SKM-1 (cell line): ENCODE results near the gene ERVH48-1.
"Not testable (repeated sequence)": the region's sequence is repeated elsewhere in the genome, so short reads cannot be mapped to it uniquely, and the experiment has no call there.

ENCODE experiments used
- DNase-seq: peaks from one replicate; lab custom pipeline; 2025; ENCODE audit not compliant: unreplicated experiment; lab: John Stamatoyannopoulos, UW

Gene ERVH48-1

DNA sequence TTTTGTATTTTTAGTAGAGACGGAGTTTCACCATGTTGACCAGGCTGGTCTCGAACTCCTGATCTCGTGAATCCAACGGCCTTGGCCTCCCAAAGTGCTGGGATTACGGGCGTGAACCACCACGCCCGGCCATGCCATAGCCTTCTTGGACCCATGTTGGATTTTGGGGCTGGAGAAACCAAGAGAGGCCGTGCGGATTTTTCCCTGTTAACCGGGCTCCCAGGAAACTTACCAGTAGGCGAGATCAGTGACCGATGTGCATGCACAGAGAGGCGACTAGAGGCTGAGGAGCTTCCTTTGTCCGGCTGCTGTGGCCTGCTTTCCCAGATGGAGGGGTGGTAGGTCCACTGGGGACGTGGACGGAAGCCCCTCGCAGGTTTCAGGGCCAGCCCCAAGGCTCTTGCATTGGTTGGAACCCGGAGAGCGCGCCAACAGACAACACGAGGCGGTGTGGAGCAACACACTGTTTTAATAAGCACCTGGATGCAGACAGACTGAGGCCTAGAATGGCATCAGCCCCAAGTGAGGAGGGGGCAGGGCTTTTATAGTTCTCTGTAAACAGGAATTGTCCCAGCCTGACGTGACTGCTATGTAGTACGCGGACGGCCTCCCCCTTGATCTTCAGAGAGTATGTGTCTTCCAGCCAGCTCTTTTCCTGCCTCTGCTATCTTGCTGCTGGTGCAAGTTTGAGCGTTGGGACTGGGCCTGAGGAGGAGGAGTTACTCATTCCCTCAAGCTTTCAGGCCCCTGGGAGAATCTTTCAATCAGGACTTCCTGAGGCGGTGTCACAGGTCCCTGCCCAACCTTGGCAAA, at the start of gene ERVH48-1:
ERVH48-1 (minus strand) TSS at position 517 of the 813 bp plus-strand sequence. CDS start 6,624 bp downstream, outside the sequence.
- no peak for DNase-seq

DNA sequence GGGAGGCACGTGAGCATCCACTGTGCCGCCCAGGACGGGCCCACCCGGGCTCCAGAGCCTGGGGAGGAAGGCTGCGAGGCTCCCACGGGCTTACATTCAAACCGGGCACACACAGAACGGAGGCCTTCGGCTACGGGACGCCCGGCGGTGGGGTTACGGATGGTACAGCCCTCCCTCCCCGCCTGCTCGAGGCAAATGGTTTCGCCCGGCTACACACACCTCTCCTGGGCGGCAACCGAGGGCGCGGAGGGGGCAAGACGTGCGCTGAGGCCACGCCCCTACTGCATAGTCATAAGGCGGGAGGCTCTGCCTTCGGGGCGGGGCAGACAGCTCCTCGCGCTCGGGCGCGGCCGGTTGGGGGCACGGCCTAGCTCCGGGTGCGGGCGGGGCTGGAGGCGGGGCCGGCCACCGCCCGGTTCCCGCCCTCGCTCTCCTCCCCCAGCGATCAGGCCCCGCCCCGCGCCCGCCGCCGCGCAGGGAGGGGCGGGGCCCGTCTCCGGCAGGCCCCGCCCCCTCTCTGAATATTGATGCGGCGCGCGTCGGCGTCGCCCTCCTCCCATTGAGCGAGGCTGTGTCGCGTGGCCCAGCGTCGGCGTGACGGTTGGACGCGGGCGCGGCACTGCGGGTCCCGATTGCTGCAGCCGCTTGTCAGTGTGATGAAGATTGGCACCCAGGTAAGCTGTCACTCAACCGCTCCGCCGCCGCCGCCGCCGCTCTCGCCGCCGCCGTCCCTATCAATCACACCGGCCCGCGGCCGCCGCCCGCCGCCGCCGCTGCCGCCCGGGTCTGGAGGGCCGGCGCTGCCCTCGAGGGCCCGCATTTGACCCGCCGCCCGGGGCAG, 48.8 kb upstream of the ERVH48-1 start, which contains the start of gene PKNOX1:
PKNOX1 (plus strand) TSS at position 572 of the 841 bp plus-strand sequence. CDS start 29,820 bp downstream, outside the sequence.
- DNase-seq = peak; percentile 95

DNA sequence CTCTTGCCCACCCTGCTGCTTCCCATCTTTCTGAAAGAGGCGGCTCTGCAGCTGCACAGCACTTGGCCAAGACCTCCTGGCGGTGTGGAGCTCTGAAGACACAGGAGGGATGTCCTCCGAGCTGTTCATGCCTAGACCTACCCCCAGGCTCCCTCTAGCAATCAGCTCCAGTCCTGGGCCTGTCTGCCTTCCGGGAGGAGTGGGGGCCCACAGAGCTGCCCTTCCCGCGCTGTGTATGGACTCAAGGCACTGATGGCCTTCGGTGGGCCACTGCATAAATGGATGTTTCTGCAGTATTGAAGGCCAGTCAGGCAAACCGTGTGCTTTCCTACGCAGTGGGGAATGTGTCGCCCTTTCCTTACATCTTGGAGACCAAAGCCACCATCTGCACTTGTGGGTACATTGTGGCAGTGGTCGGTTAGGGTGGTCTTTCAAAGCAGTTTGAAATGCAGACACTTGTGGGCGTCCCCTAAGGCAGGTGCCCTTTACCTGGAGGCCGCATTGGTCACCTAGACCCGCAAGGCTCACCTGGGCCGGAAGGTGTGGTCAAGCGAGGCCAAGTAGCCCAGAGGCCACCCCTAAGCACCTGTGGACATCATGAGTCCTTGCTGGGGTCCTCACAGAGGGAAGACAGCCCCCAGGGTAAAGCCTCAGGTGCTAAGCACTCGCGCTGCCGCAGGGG, 48.0 kb upstream of the ERVH48-1 start:
- no peak for DNase-seq

DNA sequence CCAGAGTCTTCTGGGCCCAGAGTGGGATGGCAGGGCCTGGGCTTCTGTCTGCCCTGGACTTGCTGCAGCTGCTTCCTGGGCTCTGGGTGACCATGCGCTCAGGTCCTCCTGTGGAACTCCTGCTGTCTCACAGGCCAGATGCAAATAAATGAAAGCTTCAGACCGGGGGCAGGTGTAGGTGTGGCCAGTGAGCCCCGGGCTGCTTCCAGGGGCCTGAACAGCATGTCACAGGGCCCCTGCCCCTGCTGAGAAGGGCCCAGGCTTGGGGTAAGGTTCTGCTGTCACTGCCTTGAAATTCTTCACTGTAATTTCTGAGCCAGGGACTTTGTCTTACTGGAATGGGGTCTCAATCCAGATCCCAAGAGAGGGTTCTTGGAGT, 46.5 kb upstream of the ERVH48-1 start:
- no peak for DNase-seq

DNA sequence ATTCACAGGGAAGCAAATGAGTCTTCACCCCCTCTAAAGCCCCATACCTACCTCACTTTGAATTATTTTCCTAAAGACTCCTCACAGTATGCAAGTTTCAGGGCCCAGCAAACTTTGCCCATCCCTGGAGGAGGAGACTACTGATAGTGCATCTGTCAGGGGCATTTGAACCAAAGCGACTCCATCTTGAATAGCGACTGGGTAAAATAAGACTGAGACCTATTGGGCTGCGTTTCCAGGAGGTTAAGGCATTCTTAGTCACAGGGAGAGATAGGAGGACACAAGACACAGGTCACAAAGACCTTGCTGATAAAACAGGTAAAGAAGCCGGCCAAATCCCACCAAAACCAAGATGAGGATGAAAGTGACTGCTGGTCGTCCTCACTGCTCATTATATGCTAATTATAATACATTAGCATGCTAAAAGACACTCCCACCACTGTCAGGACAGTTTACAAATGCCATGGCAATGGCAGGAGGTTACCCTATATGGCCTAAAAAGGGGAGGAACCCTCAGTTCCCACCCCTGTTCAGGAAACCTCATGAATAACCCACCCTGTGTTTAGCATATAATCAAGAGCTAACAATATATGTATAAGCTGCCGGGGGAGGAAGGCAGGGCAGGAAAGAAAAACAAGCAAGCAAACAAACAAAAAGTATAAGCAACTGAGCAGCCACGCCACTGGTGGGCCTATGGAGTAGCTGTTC, 45.7 kb upstream of the ERVH48-1 start:
- no peak for DNase-seq

DNA sequence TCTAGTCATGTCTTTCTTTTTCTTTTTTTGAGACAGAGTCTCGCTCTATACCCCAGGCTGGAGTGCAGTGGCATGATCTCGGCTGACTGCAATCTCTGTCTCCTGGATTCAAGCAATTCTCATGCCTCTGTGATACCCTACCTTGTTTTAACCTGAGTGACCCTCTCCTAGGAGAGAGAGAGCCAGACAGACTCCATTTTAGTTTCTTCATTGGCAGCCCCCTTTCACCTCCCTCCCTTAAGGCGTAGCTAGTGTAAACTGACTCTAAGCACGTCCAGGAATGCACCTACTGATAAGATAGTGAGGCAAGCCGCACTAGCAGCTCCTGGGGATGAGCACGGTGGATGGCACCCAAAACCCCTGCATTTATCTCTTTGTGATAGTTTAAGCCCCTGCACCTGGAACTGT, 43.8 kb upstream of the ERVH48-1 start:
- no peak for DNase-seq

DNA sequence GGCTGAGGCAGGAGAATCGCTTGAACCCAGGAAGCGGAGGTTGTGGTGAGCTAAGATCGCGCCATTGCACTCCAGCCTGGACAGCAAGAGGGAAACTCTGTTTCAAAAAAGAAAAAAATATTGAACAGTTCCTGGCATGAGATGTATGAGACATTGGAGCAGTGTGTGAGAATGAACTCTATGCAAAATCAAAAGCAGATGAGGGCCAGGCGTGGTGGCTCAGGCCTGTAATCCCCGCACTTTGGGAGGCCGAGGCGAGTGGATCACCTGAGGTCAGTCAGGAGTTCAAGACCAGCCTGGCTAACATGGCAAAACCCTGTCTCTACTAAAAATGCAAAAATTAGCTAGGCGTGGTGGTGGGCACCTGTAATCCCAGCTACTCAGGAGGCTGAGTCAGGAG, 42.2 kb upstream of the ERVH48-1 start:
- DNase-seq = not testable (repeated sequence)

DNA sequence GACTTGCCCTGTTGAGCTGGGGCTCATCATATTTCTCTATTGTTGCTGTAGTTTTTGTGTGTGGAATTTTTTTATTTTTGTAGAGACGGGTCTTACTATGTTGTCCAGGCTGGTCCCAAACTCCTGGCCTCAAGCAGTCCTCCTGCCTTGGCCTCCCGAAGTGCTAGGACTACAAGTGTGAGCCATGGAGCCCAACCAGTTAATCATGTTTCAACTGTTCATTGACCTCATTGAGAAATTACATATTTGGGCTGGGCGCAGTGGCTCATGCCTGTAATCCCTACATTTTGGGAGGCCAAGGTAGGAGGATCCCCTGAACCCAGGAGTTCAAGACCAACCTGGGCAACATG, 39.8 kb upstream of the ERVH48-1 start:
- no peak for DNase-seq

DNA sequence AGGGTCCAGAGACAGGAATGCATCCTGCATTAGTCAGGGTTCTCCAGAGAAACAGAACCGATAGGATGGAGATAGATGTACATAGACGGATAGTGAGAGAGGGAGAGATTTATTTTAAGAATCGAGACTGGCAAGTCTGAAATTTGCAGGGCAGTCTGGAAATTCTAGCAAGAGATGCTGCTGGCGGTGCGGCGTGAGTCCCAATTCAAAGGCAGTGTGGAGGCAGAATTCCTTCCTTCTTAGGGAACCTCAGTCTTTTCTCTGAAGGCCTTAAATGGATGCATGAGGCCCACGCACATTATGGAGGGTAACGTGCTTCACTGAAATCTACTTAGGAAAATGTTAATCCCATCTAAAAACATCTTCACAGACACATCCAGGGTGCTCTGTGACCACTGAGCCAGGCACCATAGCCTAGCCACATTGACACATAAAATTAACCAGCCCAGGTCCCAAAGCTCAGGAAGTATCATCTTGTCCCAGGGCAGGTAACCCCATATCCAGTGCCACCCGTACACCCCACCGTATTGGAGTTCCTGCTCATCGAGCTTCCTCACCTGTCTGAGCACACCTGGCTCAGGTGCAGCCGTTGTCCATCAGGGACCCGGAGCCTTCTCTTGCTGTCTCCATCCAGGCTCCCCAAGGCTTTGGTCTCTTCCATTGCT, 39.2 kb upstream of the ERVH48-1 start:
- DNase-seq = no peak

DNA sequence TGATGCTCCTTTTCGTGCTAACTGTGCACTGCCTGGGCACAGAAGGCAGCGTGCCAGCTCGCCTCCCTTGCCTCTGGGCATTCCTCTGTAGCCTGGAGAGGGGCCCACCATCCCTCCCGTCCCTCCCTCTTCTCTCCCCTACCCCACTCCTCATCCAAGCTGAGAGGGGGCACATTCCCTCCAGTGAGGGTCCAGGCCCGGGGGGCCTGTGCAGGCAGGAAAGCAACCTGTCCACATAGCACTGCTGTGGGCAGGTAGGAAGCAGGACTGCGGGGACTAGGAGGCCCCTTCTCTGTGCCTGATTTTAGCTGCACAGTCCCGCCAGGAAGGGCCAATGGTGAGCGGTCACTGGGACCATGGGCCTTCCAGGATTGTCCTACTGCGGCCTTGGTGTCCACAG, 38.7 kb upstream of the ERVH48-1 start:
- no peak for DNase-seq

DNA sequence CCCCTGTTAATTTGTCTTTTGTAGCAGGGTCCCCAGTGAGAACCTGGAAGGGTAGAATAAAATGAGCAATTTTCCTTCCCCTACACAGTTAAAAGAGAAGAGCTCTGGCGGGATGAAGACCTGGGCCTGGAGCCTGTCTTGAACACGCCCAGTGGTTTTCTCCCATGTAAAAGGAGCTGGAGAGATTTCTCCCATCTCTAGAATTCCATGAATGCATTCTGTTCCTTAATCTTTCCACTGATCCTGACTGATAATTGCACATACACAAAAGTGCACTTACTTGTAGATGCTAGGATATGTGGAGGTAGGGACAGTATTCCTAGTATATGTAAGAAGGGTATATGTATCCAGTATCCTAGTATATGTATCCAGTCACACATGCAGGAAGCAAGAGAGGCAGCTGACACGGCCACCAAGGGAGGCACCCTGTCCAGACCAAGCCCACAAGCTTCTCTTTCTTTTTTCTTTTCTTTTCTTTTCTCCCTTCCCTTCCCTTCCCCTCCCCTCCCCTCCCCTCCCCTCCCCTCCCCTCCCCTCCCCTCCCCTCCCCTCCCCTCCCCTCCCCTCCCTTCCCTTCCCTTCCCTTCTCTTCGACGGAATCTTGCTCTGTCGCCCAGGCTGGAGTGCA, 37.1 kb upstream of the ERVH48-1 start:
- no peak for DNase-seq

DNA sequence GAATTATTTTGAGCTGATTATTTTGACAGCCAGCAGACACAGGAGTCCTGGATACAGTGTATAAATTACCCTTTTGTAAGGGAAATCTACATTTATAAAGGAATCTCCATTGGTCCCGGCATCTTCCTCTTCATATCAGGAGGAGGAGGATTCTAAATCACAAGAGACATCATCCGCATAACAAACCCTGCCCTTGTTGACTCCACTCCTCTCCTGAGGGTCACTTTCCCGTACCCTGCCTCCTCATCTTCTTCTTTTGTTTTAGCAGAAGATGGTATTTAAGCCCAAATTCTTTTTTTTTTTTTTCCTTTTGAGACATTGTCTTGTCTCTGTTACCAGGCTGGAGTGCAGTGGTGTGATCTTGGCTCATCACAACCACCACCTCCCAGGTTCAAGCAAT, 34.3 kb upstream of the ERVH48-1 start:
- DNase-seq = no peak

DNA sequence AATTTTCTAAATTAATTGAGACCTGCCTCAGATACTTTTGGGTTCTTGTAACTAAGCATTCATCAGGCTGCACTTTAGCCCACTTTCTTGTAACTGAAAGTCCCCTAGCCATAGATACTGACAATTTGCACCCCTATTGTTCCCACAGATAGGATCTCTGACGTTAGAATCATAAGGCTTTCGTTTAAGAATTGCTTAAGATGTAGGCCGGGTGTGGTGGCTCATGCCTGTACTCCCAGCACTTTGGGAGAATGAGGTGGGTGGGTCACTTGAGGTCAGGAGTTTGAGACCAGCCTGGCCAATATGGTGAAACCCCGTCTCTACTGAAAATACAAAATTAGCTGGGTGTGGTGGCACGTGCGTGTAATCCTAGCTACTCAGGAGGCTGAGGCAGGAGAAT, 32.7 kb upstream of the ERVH48-1 start:
- DNase-seq = not testable (repeated sequence)

DNA sequence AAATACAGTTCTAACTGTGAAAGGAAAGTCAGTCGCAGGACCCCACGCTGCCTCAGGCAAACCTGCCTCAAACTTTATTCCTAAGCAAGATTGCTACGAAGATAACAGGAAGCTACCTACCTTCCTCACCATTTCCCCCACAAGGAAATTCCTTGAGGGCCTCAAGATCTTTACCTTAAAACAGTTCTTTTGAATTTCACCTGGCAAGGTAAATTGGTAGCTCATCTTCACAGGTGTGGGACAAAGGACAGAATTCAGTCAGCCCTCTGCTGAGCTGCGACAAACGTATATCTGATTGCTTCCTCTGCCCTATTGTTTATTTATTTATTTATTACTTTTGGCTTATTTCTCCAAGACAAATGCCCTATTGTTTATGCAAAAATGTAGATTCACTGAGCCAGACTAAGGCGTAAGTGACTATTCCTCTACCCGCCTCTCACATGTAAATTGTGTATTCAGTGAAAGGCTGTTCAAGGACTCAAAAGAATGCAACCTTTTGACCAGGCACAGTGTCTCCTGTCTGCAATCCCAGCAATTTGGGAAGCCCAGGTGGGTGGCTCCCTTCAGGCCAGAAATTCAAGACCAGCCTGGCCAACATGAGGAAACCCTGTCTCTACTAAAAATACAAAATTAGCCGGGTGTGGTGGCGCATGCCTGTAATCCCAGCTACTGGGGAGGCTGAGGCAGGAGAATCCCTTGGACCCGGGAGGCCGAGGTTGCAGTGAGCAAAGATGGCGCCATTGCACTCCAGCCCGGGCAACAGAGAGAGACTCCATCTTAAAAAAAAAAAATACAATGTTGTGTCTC, 31.6 kb upstream of the ERVH48-1 start:
- DNase-seq = no peak

DNA sequence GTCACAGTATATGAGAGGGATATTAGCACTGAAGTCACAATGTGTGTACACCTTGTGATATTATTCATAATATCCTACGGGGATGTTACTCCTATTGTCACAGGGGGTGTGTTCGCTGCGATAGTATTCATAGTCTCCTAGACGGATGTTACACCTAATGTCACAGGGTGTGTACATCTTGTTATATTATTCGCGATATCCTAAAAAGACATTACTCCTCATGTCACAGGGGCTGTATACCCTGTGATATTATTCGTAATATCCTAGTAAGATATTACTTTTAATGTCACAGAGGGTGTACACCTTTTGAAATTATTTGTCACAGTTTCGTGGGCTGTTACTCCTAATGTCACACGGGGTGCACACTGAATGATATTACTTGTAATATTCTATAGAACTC, 25.8 kb upstream of the ERVH48-1 start:
- DNase-seq = not testable (repeated sequence)

DNA sequence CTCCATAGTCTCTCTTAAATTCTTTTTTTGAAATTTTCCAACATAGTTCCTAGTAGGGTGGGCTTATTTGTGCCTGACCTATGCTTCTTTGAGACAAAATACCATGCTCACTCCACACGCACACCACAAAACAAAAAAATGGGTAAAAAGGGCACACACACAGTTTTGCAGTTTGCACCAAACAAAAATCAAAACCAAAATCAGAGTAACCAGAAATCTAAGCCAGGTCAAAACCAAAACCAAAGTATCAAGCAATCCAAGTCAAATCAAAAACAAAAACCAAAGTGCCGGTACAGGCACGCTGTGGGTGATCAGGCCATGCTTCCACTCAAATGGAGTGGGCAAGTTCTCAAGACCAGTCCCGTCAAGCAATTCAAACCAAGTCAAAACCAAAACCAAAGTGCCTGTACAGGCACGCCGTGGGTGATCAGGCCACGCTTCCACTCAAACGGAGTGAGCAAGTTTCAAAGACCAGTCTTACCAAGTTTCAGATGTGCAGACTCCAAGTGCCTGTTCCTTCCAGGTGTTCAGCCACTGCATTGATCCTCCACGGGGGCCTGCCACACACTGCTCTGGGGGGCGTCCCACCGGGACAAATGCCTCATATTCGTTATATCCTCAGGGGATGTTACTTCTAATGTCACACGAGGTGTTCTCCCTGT, 23.8 kb upstream of the ERVH48-1 start:
- not testable (repeated sequence) for DNase-seq

DNA sequence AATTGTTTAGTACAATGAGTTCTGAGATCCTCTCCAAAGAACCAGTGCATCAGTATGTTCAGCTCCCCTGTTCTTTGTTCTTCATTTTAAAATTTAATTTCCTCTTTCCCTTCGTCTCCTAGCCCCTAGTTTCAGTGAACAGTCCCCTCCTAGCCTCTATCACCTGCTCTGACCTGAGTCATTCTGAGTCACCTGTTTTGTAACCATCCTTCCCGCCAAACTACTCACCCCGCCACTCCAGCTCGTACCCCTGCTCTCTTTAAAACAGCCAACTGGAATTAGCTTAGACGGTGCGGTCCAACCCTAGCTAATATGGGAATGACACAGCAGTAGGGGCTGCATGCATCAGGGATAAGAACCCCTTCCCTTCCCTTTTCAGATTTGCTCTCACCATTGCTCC, 16.8 kb upstream of the ERVH48-1 start:
- no peak for DNase-seq

DNA sequence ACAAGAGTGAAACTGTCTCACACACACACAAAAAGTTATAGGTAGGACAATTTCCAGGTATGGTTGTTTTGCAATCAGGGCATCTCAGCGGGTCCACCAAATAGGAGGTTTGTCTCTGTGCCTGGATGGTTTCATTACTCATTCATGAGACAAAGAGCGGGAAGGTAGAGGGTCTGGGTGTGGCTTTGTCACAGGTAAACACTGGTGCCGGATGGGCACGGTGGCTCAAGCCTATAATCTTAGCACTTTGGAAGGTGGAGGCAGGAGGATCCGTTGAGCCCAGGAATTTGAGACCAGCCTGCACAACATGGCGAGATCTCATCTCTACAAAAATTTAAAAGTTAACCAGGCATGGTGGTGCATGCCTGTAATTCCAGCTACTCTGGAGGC, 16.3 kb upstream of the ERVH48-1 start:
- DNase-seq = no peak
